HCT116 (cell line): Measurements from ENCODE around the gene ONECUT3. TPM values are rescaled to one million over a fixed set of nuclear protein-coding genes. Genes with fewer than 3 reads are reported as not detected.

Experiments used
- ATAC-seq: fragments of 200-7000 bp; cut with Tn5 transposase; 2 replicates; pipeline ENCODE4 v1.9.1; 2020; ENCODE audit warnings: mild to moderate bottlenecking, moderate library complexity
- BruUV-seq: library from RNA; stranded (reverse); fragments of 400-500 nt; replicated peaks from 2 replicates; lab custom pipeline; 2021; lab: Mats Ljungman, UMichigan
- CTCF ChIA-PET: fragments of 300-600 bp; sonication (Branson Sonifier 250); formaldehyde crosslinking; loops from one replicate; lab custom pipeline; 2021; ENCODE audit warnings: antibody characterized with exemption; lab: Charles Lee
- POLR2A ChIA-PET: fragments of 300-600, 350-600 bp; sonication (Branson Sonifier 250); formaldehyde crosslinking; loops from one replicate; lab custom pipeline; 2021; ENCODE audit warnings: antibody characterized with exemption; lab: Charles Lee
- RAD21 ChIA-PET, 2 experiments: fragments of 300-600 bp; sonication (Branson Sonifier 250); formaldehyde crosslinking; loops; one replicate each; lab custom pipeline; 2023; ENCODE audit warnings: low total read pairs in 2 of 2; ENCODE audit not compliant: uncharacterized antibody in 2 of 2, unreplicated experiment in 2 of 2, low non-redundant PET in 1 of 2; lab: Charles Lee
- DNase-seq: peaks from one replicate; pipeline ENCODE4 v3.0.0-alpha.2; 2010; ENCODE audit warnings: low read depth, low spot score
- H2AFZ ChIP-seq: fragments of 200-600 bp; shearing (Covaris generic), sonication (generic); 2 replicates; pipeline ENCODE4 v1.6.1; 2017; ENCODE audit warnings: low read depth, mixed run types, mixed read lengths, antibody characterized with exemption, low read length; ENCODE audit not compliant: poor library complexity, severe bottlenecking
- H3K27ac ChIP-seq: 2 replicates; pipeline ENCODE4 v1.5.1; 2012; ENCODE audit warnings: low read depth, low read length
- H3K27me3 ChIP-seq: fragments of 200-600 bp; sonication (generic); 2 replicates; pipeline ENCODE4 v1.6.1; 2016; ENCODE audit warnings: mixed run types, low read length, mixed read lengths; ENCODE audit not compliant: insufficient read depth
- H3K36me3 ChIP-seq, 2 experiments: fragments of 200-500 bp in 1 of 2; fragments of 200-600 bp in 1 of 2; sonication (Bioruptor generic) in 1 of 2; sonication (generic) in 1 of 2; 2 replicates each; pipeline versions ENCODE4 v1.5.1 to v1.6.1; 2014 to 2016; ENCODE audit warnings: low read length in 2 of 2, inconsistent platforms in 1 of 2, mixed read lengths in 1 of 2, mixed run types in 1 of 2; ENCODE audit not compliant: insufficient read depth in 2 of 2, control insufficient read depth in 1 of 2
- H3K4me1 ChIP-seq, 2 experiments: fragments of 200-600 bp in 1 of 2; sonication (generic) in 1 of 2; 2 replicates each; pipeline versions ENCODE4 v1.5.1 to v1.6.1; 2012 to 2017; ENCODE audit warnings: low read length in 2 of 2, inconsistent platforms in 1 of 2, mild to moderate bottlenecking in 1 of 2, mixed read lengths in 1 of 2, mixed run types in 1 of 2, moderate library complexity in 1 of 2; ENCODE audit not compliant: insufficient read depth in 2 of 2, control insufficient read depth in 1 of 2
- H3K4me2 ChIP-seq: fragments of 200-600 bp; sonication (generic); 2 replicates; pipeline ENCODE4 v1.6.1; 2017; ENCODE audit warnings: mixed run types, low read length, mixed read lengths
- H3K4me3 ChIP-seq, 2 experiments: fragments of 200-600 bp in 1 of 2; sonication (generic) in 1 of 2; replicated peaks in 1 of 2; 2 replicates each; pipeline ENCODE4 v1.5.1; 2011 to 2016; ENCODE audit warnings: low read length in 2 of 2, control low read depth in 1 of 2, low read depth in 1 of 2, mild to moderate bottlenecking in 1 of 2, mixed read lengths in 1 of 2, mixed run types in 1 of 2
- H3K79me2 ChIP-seq: fragments of 200-600 bp; sonication (generic); 2 replicates; pipeline ENCODE4 v1.6.1; 2017; ENCODE audit warnings: mild to moderate bottlenecking, mixed run types, low read length, moderate library complexity, mixed read lengths; ENCODE audit not compliant: insufficient read depth
- H3K9ac ChIP-seq: fragments of 200-600 bp; sonication (generic); 2 replicates; pipeline ENCODE4 v1.6.1; 2016; ENCODE audit warnings: low read length, mixed read lengths
- H3K9me2 ChIP-seq: fragments of 200-600 bp; sonication (generic), shearing (Covaris generic); 2 replicates; pipeline ENCODE4 v1.6.1; 2017; ENCODE audit warnings: mixed run types, mild to moderate bottlenecking, moderate library complexity; ENCODE audit not compliant: insufficient read depth
- H3K9me3 ChIP-seq, 2 experiments: fragments of 200-500 bp in 1 of 2; fragments of 200-600 bp in 1 of 2; sonication (Bioruptor generic) in 1 of 2; sonication (generic) in 1 of 2; 2 replicates each; pipeline ENCODE4 v1.6.1; 2014 to 2017; ENCODE audit warnings: low read length in 2 of 2, mixed read lengths in 2 of 2, inconsistent platforms in 1 of 2, low read depth in 1 of 2, mild to moderate bottlenecking in 1 of 2, mixed run types in 1 of 2, moderate library complexity in 1 of 2; ENCODE audit not compliant: control insufficient read depth in 1 of 2, insufficient read depth in 1 of 2
- H4K20me1 ChIP-seq: fragments of 200-600 bp; sonication (generic), shearing (Covaris generic); 2 replicates; pipeline ENCODE4 v1.6.1; 2017; ENCODE audit warnings: mixed run types, mild to moderate bottlenecking, moderate library complexity; ENCODE audit not compliant: insufficient read depth
- POLR2A ChIP-seq: IDR thresholded peaks from 2 replicates; pipeline ENCODE4 v1.7.0; 2011; ENCODE audit warnings: borderline replicate concordance; ENCODE audit not compliant: insufficient read depth, insufficient read length; ENCODE audit errors: extremely low read depth
- SIN3A ChIP-seq: IDR thresholded peaks from 2 replicates; pipeline ENCODE4 v1.6.1; 2012; ENCODE audit warnings: low read depth
- intact Hi-C: fragments of 100-400 bp; cut with micrococcal nuclease; formaldehyde crosslinking; loops from 2 replicates; pipeline ENCODE4 v1.10.0; 2022
- microRNA counts: library from miRNA; unstranded; fragments of <30 nt; microRNA quantifications from one replicate; lab custom pipeline; 2015
- microRNA-seq: library from miRNA; unstranded; fragments of <30 nt; microRNA quantifications from one replicate; pipeline ENCODE4, GENCODE V29; 2016; ENCODE audit warnings: borderline number of aligned reads
- total RNA-seq: library from RNA; stranded (reverse); gene quantifications from one replicate; pipeline ENCODE4 v1.2.1, GENCODE V29; 2021; ENCODE audit not compliant: unreplicated experiment

ONECUT3 gene
- total RNA-seq, 1 experiment from 2014 or later = 22.1 TPM

GRCh38 chr19:1830568-1830967, 77.3 kb downstream of the ONECUT3 start:
- intact Hi-C loops = no loop called here
- RAD21 ChIA-PET = no interaction called here
- Histone ChIP-seq H3K36me3 (peaks cover 0 to 18% of the 10 kb centered on the region in 2 experiments; a peak in 2 of 4 replicates), H4K20me1 (0 out of 2 replicates have a peak, but pooled peaks cover 3% of the 10 kb centered on the region), H2AFZ (no peak overlapping the region), H3K9ac (no peak overlapping the region), H3K4me2 (no peak overlapping the region), H3K27me3 (no peaks in the 10 kb centered on the region), H3K27ac (no peak overlapping the region), H3K4me3 (no peak overlapping the region), H3K79me2 (peaks cover 59% of the 10 kb centered on the region), H3K9me2 (no peaks in the 10 kb centered on the region), H3K4me1 (peaks cover 4 to 7% of the 10 kb centered on the region in 2 experiments; a peak in 3 of 4 replicates), H3K9me3 (no peaks in the 10 kb centered on the region)
- BruUV-seq = no TSS peak
- POLR2A ChIA-PET = no interaction called here
- DNase-seq (no peak), ATAC-seq (no peak)
- CTCF ChIA-PET = interaction anchor here (3.2 kb wide), 1 partner anchor 9 kb away, joined by 14 read pairs; no protein-coding TSS in a partner anchor
- TF ChIP-seq POLR2A = no peak
- no peak for TF ChIP-seq SIN3A

MicroRNAs encoded within 50 kb of the gene (microRNA counts, 767-probe panel; counts per million panel counts)
- microRNA hsa-miR-1909-3p (lab: Ali Mortazavi, UCI) = not detected

Small RNAs within 50 kb of the gene (microRNA-seq; reads per million reads assigned to microRNA genes)
- 2.8 reads per million for gene MIR1909

Other genes starting within 250 kb of the ONECUT3 start
- 24.0 TPM for gene ADAMTSL5, start 240.5 kb upstream of the ONECUT3 start, total RNA-seq
- gene PLK5, start 229.4 kb upstream of the ONECUT3 start, total RNA-seq = not detected
- 69.2 TPM for gene MEX3D, start 185.2 kb upstream of the ONECUT3 start, total RNA-seq
- gene MBD3, start 160.6 kb upstream of the ONECUT3 start, total RNA-seq = 85.7 TPM
- gene UQCR11, start 148.0 kb upstream of the ONECUT3 start, total RNA-seq = 303 TPM
- 208 TPM for gene TCF3, start 100.9 kb upstream of the ONECUT3 start, total RNA-seq
- gene ATP8B3, start 58.8 kb downstream of the ONECUT3 start, total RNA-seq = 17.0 TPM
- gene REXO1, start 95.0 kb downstream of the ONECUT3 start, total RNA-seq = 52.2 TPM
- 64.3 TPM for gene KLF16, start 110.1 kb downstream of the ONECUT3 start, total RNA-seq
- 68.2 TPM for gene ABHD17A, start 132.0 kb downstream of the ONECUT3 start, total RNA-seq
- 15.9 TPM for gene ADAT3, start 151.9 kb downstream of the ONECUT3 start, total RNA-seq
- 63.3 TPM for gene SCAMP4, start 151.9 kb downstream of the ONECUT3 start, total RNA-seq
- gene CSNK1G2, start 187.7 kb downstream of the ONECUT3 start, total RNA-seq = 97.9 TPM